GM21423 (cell line): ENCODE measurements around the gene TUBA3D.
"Not testable (repeated sequence)": the region's sequence is repeated elsewhere in the genome, so short reads cannot be mapped to it uniquely, and the experiment has no call there.

ENCODE experiments used
- ATAC-seq: cut with Tn5 transposase; IDR thresholded peaks from one replicate; pipeline ENCODE4 v1.9.1; 2021; ENCODE audit warnings: mild to moderate bottlenecking, moderate library complexity; ENCODE audit not compliant: unreplicated experiment

The TUBA3D gene

GRCh38 chr2:131531547-131532185 is 55.7 kb downstream of the TUBA3D start:
- ATAC-seq = not testable (repeated sequence)
